ENCODE measurements around the gene RASGRP4.

The RASGRP4 gene

GRCh38 chr19:38424272-38424671, 1.7 kb downstream of the RASGRP4 start:
- H3K4me1 ChIP-seq (ENCODE audit: insufficient read depth, low read length, poor library complexity, severe bottlenecking) = peaks cover 16% of the 10 kb centered on the region
- no peaks in the 10 kb centered on the region for H3K9me2 ChIP-seq (replicated peaks; ENCODE audit: low read depth, low read length)
- no peak for TF ChIP-seq CTCF (conservative IDR thresholded peaks at IDR 0.05; ENCODE audit: low read length)
- TF ChIP-seq EZH2phosphoT487 (IDR thresholded peaks at IDR 0.05; ENCODE audit: borderline replicate concordance) = no peak
- H3K27me3 ChIP-seq (ENCODE audit: insufficient read depth, low read length, poor library complexity, severe bottlenecking) = no peaks in the 10 kb centered on the region
- H2AFZ ChIP-seq (ENCODE audit: low read length) = no peak overlapping the region
- no peaks in the 10 kb centered on the region for H3K79me2 ChIP-seq (ENCODE audit: insufficient read depth, low read length)
- no peak overlapping the region for H3K4me2 ChIP-seq (ENCODE audit: low read depth, low read length, poor library complexity, severe bottlenecking)
- H3F3A ChIP-seq (ENCODE audit: low read depth) = no peaks in the 10 kb centered on the region
- no peaks in the 10 kb centered on the region for H3K36me3 ChIP-seq (ENCODE audit: insufficient read depth, low read length)
- no peaks in the 10 kb centered on the region for H4K20me1 ChIP-seq (ENCODE audit: insufficient read depth, low read length, poor library complexity, severe bottlenecking)
- no peak overlapping the region for H3K9ac ChIP-seq (ENCODE audit: low read depth, low read length, poor library complexity, severe bottlenecking)
- no peak overlapping the region for H3K4me3 ChIP-seq (ENCODE audit: low read length, poor library complexity, severe bottlenecking)
- no peaks in the 10 kb centered on the region for H3K9me3 ChIP-seq (ENCODE audit: insufficient read depth, low read depth, low read length)

GRCh38 chr19:38422438-38422837, 3.6 kb downstream of the RASGRP4 start:
- Histone ChIP-seq H3K27me3 (ENCODE audit: insufficient read depth, low read length, poor library complexity, severe bottlenecking) (no peaks in the 10 kb centered on the region), H3K9ac (ENCODE audit: low read depth, low read length, poor library complexity, severe bottlenecking) (no peak overlapping the region), H3K79me2 (ENCODE audit: insufficient read depth, low read length) (no peaks in the 10 kb centered on the region), H2AFZ (ENCODE audit: low read length) (no peak overlapping the region), H3K9me3 (ENCODE audit: insufficient read depth, low read depth, low read length) (no peaks in the 10 kb centered on the region), H3K4me3 (ENCODE audit: low read length, poor library complexity, severe bottlenecking) (no peak overlapping the region), H3F3A (ENCODE audit: low read depth) (no peaks in the 10 kb centered on the region), H3K9me2 (replicated peaks; ENCODE audit: low read depth, low read length) (no peaks in the 10 kb centered on the region), H3K4me1 (ENCODE audit: insufficient read depth, low read length, poor library complexity, severe bottlenecking) (peaks cover 14% of the 10 kb centered on the region), H3K4me2 (ENCODE audit: low read depth, low read length, poor library complexity, severe bottlenecking) (no peak overlapping the region), H4K20me1 (ENCODE audit: insufficient read depth, low read length, poor library complexity, severe bottlenecking) (no peaks in the 10 kb centered on the region), H3K36me3 (ENCODE audit: insufficient read depth, low read length) (no peaks in the 10 kb centered on the region)
- TF ChIP-seq EZH2phosphoT487 (IDR thresholded peaks at IDR 0.05; ENCODE audit: borderline replicate concordance) = no peak
- no peak for TF ChIP-seq CTCF (conservative IDR thresholded peaks at IDR 0.05; ENCODE audit: low read length)

DNA sequence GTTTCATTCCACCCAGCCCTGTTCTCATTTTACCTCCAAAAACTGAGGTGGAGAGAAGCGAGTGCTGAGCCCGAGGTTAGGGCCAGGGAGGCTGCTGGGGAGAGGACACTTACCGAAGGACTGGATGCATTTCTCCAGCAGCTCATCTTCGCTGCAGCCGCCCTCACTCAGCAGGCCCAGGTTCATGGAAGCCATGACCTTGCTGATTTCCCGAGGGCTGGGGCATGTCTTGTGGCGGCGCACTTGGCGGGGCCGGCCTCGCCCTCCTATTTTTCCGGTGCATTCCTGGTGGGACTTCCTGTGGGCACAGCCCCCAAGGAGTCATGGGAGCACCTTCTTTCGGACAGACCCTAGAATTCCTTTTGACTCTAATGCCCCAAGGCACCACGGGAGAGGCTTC, 4.2 kb downstream of the RASGRP4 start:
- Histone ChIP-seq H3K4me1 (ENCODE audit: insufficient read depth, low read length, poor library complexity, severe bottlenecking) (peaks cover 14% of the 10 kb centered on the region), H3K27me3 (ENCODE audit: insufficient read depth, low read length, poor library complexity, severe bottlenecking) (no peaks in the 10 kb centered on the region), H3K36me3 (ENCODE audit: insufficient read depth, low read length) (no peaks in the 10 kb centered on the region), H3K79me2 (ENCODE audit: insufficient read depth, low read length) (no peaks in the 10 kb centered on the region), H4K20me1 (ENCODE audit: insufficient read depth, low read length, poor library complexity, severe bottlenecking) (no peaks in the 10 kb centered on the region), H3K4me2 (ENCODE audit: low read depth, low read length, poor library complexity, severe bottlenecking) (no peak overlapping the region), H2AFZ (ENCODE audit: low read length) (no peak overlapping the region), H3F3A (ENCODE audit: low read depth) (no peaks in the 10 kb centered on the region), H3K9me3 (ENCODE audit: insufficient read depth, low read depth, low read length) (no peaks in the 10 kb centered on the region), H3K9ac (ENCODE audit: low read depth, low read length, poor library complexity, severe bottlenecking) (no peak overlapping the region), H3K9me2 (replicated peaks; ENCODE audit: low read depth, low read length) (no peaks in the 10 kb centered on the region), H3K4me3 (ENCODE audit: low read length, poor library complexity, severe bottlenecking) (no peak overlapping the region)
- TF ChIP-seq CTCF (conservative IDR thresholded peaks at IDR 0.05; ENCODE audit: low read length) (no peak), EZH2phosphoT487 (IDR thresholded peaks at IDR 0.05; ENCODE audit: borderline replicate concordance) (no peak)
